Neural cell (in vitro differentiated cells): ENCODE measurements around the gene NKX2-3.

Experiments
- EP300 ChIP-seq: fragments of 450-650 bp; conservative IDR thresholded peaks from 2 replicates; pipeline ENCODE4 v1.6.1; 2014; ENCODE audit warnings: antibody characterized with exemption, mild to moderate bottlenecking, moderate library complexity; ENCODE audit not compliant: poor library complexity, severe bottlenecking
- MXI1 ChIP-seq: fragments of 450-650 bp; conservative IDR thresholded peaks from 2 replicates; pipeline ENCODE4 v1.6.1; 2014; ENCODE audit warnings: antibody characterized with exemption, mild to moderate bottlenecking; ENCODE audit not compliant: poor library complexity, severe bottlenecking
- POLR2AphosphoS5 ChIP-seq: IDR thresholded peaks from 2 replicates; pipeline ENCODE4 v1.6.1; 2012
- REST ChIP-seq: IDR thresholded peaks from 2 replicates; pipeline ENCODE4 v1.6.1; 2012; ENCODE audit warnings: borderline replicate concordance
- TAF1 ChIP-seq: IDR thresholded peaks from 2 replicates; pipeline ENCODE4 v1.6.1; 2012; ENCODE audit warnings: low read depth
- TF ChIP-seq, protein P1 (sequence below): fragments of 450-650 bp; IDR thresholded peaks from 2 replicates; pipeline ENCODE4 v1.5.1; 2014; ENCODE audit warnings: antibody characterized with exemption, mild to moderate bottlenecking, moderate library complexity; ENCODE audit not compliant: poor library complexity, severe bottlenecking

DNA sequence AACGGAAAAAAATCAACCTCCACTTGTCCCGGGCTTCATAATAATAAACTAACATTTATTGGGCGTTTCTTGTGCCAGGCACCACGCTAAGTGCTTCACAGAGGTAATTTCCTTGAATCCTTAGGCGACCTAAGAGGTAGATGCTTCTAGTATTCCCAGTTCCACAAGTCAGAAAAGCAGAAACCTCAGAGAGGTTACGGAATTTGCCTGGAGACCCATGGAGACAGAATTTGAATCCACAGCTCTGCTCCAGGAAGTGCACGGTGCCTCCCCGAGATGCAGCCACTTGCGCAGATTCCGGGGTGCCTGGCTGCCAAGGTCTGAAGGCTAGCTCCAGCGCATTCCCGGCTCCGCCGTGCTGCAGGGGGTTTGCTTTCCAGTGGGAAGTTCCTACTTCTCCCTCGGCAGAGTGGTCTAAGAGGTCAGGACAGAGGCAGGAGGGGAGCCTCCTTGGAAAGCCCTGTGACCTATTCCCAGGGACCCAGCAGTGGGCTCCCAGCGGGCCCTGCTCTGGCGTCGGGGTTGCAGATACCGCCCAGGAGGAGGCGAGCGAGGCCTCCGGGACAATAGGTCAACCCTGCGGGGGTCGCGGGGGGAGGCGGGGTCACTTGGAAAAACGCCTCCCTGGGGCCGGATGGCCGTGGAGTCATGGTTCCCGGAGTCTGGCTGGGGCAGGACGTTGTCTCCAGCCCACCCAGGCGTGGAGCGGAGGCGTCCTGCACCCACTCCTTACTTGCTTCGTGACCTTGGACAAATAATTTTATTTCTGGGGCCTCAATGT, 10.1 kb upstream of the NKX2-3 start:
- TF ChIP-seq, protein P1, sequence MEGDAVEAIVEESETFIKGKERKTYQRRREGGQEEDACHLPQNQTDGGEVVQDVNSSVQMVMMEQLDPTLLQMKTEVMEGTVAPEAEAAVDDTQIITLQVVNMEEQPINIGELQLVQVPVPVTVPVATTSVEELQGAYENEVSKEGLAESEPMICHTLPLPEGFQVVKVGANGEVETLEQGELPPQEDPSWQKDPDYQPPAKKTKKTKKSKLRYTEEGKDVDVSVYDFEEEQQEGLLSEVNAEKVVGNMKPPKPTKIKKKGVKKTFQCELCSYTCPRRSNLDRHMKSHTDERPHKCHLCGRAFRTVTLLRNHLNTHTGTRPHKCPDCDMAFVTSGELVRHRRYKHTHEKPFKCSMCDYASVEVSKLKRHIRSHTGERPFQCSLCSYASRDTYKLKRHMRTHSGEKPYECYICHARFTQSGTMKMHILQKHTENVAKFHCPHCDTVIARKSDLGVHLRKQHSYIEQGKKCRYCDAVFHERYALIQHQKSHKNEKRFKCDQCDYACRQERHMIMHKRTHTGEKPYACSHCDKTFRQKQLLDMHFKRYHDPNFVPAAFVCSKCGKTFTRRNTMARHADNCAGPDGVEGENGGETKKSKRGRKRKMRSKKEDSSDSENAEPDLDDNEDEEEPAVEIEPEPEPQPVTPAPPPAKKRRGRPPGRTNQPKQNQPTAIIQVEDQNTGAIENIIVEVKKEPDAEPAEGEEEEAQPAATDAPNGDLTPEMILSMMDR, result no peak
- TF ChIP-seq POLR2AphosphoS5 (no peak), REST (no peak), MXI1 (no peak), EP300 (no peak), TAF1 (no peak)
